Panc1 (cell line): ENCODE data around the gene GOLPH3. TPM values are rescaled to one million over a fixed set of nuclear protein-coding genes. Genes with fewer than 3 reads are reported as not detected.

ENCODE experiments used
- ATAC-seq: fragments of 200-7000 bp; cut with Tn5 transposase; 2 replicates; pipeline ENCODE4 v1.9.1; 2020; ENCODE audit warnings: mild to moderate bottlenecking, moderate library complexity
- BruUV-seq: library from RNA; stranded (reverse); fragments of 400-500 nt; replicated peaks from 2 replicates; lab custom pipeline; 2021; lab: Mats Ljungman, UMichigan
- CTCF ChIA-PET: fragments of 300-600 bp; sonication (Branson Sonifier 250); formaldehyde crosslinking; loops from one replicate; lab custom pipeline; 2022; ENCODE audit warnings: antibody characterized with exemption; lab: Charles Lee
- POLR2A ChIA-PET: fragments of 300-600 bp; sonication (Branson Sonifier 250); formaldehyde crosslinking; loops from one replicate; lab custom pipeline; 2022; ENCODE audit warnings: antibody characterized with exemption; lab: Charles Lee
- DNase-seq: peaks from one replicate; pipeline ENCODE4 v3.0.0-alpha.2; 2010; ENCODE audit warnings: low read depth, low spot score
- H3K27ac ChIP-seq: 2 replicates; pipeline ENCODE4 v1.5.1; 2011; ENCODE audit warnings: mild to moderate bottlenecking, low read length, inconsistent platforms
- H3K27me3 ChIP-seq: fragments of 200-500 bp; sonication (Bioruptor generic); 2 replicates; pipeline ENCODE4 v1.6.0; 2014; ENCODE audit warnings: low read length, inconsistent platforms; ENCODE audit not compliant: control insufficient read depth, insufficient read depth
- H3K36me3 ChIP-seq: fragments of 200-500 bp; sonication (Bioruptor generic); 2 replicates; pipeline ENCODE4 v1.5.1; 2014; ENCODE audit warnings: inconsistent platforms, mild to moderate bottlenecking, low read length, moderate library complexity; ENCODE audit not compliant: control insufficient read depth, insufficient read depth
- H3K4me1 ChIP-seq: 2 replicates; pipeline ENCODE4 v1.5.1; 2011; ENCODE audit warnings: inconsistent platforms, mild to moderate bottlenecking, low read length, moderate library complexity; ENCODE audit not compliant: control insufficient read depth, insufficient read depth
- H3K4me3 ChIP-seq, 2 experiments: 2 replicates each; pipeline ENCODE4 v1.5.1; 2011 to 2012; ENCODE audit warnings: low read depth in 2 of 2, low read length in 2 of 2, mild to moderate bottlenecking in 2 of 2, inconsistent platforms in 1 of 2, moderate library complexity in 1 of 2
- H3K9me3 ChIP-seq: fragments of 200-500 bp; sonication (Bioruptor generic); 2 replicates; pipeline ENCODE4 v1.5.1; 2014; ENCODE audit warnings: low read depth, mild to moderate bottlenecking, inconsistent platforms, low read length, moderate library complexity; ENCODE audit not compliant: control insufficient read depth, insufficient read depth
- POLR2AphosphoS5 ChIP-seq: IDR thresholded peaks from 2 replicates; pipeline ENCODE4 v1.6.1; 2012; ENCODE audit warnings: mild to moderate bottlenecking, low read depth, low read length, moderate library complexity
- SIN3A ChIP-seq: IDR thresholded peaks from 2 replicates; pipeline ENCODE4 v1.6.1; 2012; ENCODE audit warnings: low read depth, mild to moderate bottlenecking, low read length, moderate library complexity, borderline replicate concordance; ENCODE audit not compliant: insufficient read depth
- TCF7L2 ChIP-seq: IDR thresholded peaks from 2 replicates; pipeline ENCODE4 v1.6.1; 2011; ENCODE audit warnings: mild to moderate bottlenecking, low read depth, low read length, inconsistent platforms
- in situ Hi-C: cut with HindIII; loops from 2 replicates; pipeline ENCODE4 v1.10.0; 2016; ENCODE audit warnings: low sequenced_read_pairs, low pct_unique_long_range_greater_than_20kb
- intact Hi-C: fragments of 100-400 bp; cut with micrococcal nuclease; formaldehyde crosslinking; loops from one replicate; pipeline ENCODE4 v1.10.0; 2022; ENCODE audit not compliant: unreplicated experiment
- total RNA-seq: library from RNA; stranded (reverse); gene quantifications from one replicate; pipeline ENCODE4 v1.2.1, GENCODE V29; 2021; ENCODE audit not compliant: unreplicated experiment
- TF ChIP-seq, protein P1 (sequence below): fragments of 450-650 bp; IDR thresholded peaks from 2 replicates; pipeline ENCODE4 v1.5.1; 2017; ENCODE audit warnings: mild to moderate bottlenecking
- TF ChIP-seq, protein P2 (sequence below), 2 experiments: IDR thresholded peaks; 2 replicates each; pipeline ENCODE4 v1.6.1; 2011 to 2012; ENCODE audit warnings: low read depth in 2 of 2, control low read depth in 1 of 2, low read length in 1 of 2, mild to moderate bottlenecking in 1 of 2, moderate library complexity in 1 of 2; ENCODE audit not compliant: insufficient read depth in 1 of 2

Gene GOLPH3
- total RNA-seq, 1 experiment from 2014 or later: 89.7 TPM

DNA sequence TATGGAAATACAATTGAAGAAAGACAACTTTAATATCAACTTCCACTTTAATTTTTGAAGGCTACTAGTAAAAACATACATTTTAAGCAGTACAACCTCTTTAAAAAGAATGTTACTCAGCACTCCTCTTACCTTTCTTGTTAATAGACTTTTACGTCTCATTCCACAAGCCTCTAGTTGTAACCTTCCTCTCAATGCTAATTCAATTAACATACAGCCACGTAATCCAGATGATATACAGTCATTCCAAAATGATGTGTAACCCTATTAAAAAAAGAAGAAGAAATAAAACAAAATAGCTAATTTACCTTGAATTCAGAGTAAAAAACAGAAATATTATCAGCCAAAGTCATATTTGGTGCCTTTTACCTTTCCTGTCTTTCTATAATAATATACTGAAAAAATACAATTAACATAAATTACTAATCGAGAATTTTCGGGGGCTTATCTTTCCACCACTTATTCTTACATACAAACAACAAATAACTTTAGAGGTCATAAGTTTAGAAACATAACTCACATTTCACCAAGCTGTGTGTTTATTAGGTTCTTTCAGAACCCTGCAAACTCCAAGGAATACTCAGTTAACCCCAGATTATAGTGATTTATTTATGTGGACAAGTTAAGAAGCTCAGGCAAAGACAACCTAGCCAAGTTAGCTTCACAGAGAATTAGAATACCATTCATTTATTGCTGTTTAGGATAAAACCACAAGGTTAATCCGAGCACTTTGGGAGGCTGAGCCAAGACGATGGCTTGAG, 30.3 kb downstream of the GOLPH3 start:
- no peak for TF ChIP-seq TCF7L2
- TF ChIP-seq, protein P1, sequence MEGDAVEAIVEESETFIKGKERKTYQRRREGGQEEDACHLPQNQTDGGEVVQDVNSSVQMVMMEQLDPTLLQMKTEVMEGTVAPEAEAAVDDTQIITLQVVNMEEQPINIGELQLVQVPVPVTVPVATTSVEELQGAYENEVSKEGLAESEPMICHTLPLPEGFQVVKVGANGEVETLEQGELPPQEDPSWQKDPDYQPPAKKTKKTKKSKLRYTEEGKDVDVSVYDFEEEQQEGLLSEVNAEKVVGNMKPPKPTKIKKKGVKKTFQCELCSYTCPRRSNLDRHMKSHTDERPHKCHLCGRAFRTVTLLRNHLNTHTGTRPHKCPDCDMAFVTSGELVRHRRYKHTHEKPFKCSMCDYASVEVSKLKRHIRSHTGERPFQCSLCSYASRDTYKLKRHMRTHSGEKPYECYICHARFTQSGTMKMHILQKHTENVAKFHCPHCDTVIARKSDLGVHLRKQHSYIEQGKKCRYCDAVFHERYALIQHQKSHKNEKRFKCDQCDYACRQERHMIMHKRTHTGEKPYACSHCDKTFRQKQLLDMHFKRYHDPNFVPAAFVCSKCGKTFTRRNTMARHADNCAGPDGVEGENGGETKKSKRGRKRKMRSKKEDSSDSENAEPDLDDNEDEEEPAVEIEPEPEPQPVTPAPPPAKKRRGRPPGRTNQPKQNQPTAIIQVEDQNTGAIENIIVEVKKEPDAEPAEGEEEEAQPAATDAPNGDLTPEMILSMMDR: no peak
- TF ChIP-seq POLR2AphosphoS5: no peak
- TF ChIP-seq, protein P2, sequence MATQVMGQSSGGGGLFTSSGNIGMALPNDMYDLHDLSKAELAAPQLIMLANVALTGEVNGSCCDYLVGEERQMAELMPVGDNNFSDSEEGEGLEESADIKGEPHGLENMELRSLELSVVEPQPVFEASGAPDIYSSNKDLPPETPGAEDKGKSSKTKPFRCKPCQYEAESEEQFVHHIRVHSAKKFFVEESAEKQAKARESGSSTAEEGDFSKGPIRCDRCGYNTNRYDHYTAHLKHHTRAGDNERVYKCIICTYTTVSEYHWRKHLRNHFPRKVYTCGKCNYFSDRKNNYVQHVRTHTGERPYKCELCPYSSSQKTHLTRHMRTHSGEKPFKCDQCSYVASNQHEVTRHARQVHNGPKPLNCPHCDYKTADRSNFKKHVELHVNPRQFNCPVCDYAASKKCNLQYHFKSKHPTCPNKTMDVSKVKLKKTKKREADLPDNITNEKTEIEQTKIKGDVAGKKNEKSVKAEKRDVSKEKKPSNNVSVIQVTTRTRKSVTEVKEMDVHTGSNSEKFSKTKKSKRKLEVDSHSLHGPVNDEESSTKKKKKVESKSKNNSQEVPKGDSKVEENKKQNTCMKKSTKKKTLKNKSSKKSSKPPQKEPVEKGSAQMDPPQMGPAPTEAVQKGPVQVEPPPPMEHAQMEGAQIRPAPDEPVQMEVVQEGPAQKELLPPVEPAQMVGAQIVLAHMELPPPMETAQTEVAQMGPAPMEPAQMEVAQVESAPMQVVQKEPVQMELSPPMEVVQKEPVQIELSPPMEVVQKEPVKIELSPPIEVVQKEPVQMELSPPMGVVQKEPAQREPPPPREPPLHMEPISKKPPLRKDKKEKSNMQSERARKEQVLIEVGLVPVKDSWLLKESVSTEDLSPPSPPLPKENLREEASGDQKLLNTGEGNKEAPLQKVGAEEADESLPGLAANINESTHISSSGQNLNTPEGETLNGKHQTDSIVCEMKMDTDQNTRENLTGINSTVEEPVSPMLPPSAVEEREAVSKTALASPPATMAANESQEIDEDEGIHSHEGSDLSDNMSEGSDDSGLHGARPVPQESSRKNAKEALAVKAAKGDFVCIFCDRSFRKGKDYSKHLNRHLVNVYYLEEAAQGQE (IDR thresholded peaks at IDR 0.05; ENCODE audit: insufficient read depth in 1 of 2, low read depth in 2 of 2, low read length in 1 of 2): no peak
- no peak for TF ChIP-seq SIN3A
- no peak for DNase-seq
- intact Hi-C loops: no loop called here
- Histone ChIP-seq H3K9me3 (no peaks in the 10 kb centered on the region), H3K4me1 (peaks cover 13% of the 10 kb centered on the region; the same call in 1 of the 2 replicates), H3K4me3 (no peak overlapping the region), H3K36me3 (no peaks in the 10 kb centered on the region), H3K27ac (no peak overlapping the region), H3K27me3 (no peaks in the 10 kb centered on the region)
- in situ Hi-C loops: no loop called here
- ATAC-seq: no peak
- BruUV-seq: no TSS peak
- CTCF ChIA-PET: interaction anchor here (0.6 kb wide), 1 partner anchor 14 kb away, joined by 3 read pairs; no protein-coding TSS in a partner anchor
- POLR2A ChIA-PET: no interaction called here

DNA sequence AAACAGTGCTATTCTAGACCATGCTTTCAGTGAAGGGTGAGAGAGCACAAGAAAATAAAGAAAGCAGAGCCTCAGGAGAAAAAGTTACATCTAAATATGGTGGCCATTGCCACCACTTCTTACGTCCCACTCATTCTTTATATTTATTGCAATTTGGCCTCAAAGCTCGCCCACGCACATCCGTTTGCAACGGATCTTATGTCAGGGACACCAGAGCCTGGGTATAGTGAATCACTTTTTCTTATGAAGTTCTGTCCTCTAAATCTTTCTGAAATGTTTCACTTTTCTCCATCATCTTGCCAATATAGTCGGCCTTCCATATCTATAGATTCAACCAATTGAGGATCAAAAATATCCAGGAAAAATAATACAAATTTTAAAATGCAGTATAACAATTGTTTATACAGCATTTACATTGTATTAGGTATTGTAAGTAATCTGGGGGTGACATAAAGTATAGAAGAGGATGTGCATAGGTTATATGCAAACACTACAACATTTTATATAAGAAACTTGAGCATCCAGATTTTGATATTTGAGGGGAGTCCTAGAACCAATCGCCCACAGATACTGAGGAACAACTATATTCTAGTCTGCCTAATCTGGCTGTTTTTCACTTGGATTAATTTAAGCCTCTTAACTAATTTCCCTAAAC, 35.2 kb downstream of the GOLPH3 start:
- in situ Hi-C loops (no loop called here), intact Hi-C loops (no loop called here)
- ATAC-seq: no peak
- ChIA-PET CTCF (no interaction called here), POLR2A (no interaction called here)
- Histone ChIP-seq H3K36me3 (peaks cover 9% of the 10 kb centered on the region; the same call in 1 of the 2 replicates), H3K9me3 (no peaks in the 10 kb centered on the region), H3K4me1 (no peaks in the 10 kb centered on the region), H3K27me3 (no peaks in the 10 kb centered on the region), H3K4me3 (no peak overlapping the region), H3K27ac (no peak overlapping the region)
- BruUV-seq: TSS peak; percentile 48
- no peak for DNase-seq
- no peak for TF ChIP-seq SIN3A
- TF ChIP-seq POLR2AphosphoS5: no peak
- TF ChIP-seq TCF7L2: no peak
- TF ChIP-seq, protein P1: no peak
- TF ChIP-seq, protein P2 (IDR thresholded peaks at IDR 0.05; ENCODE audit: insufficient read depth in 1 of 2, low read depth in 2 of 2, low read length in 1 of 2): no peak
